ENCODE measurements around the gene CCDC127.

The CCDC127 gene

GRCh38 chr5:191036-191948 is 26.7 kb downstream of the CCDC127 start, which contains the start of gene LRRC14B:
TSS of gene LRRC14B (plus strand) at chr5:191495. CDS start at chr5:191539, 44 bp downstream.
- in situ Hi-C loops (cut with MboI; ENCODE audit: low sequenced_read_pairs): no loop called here

GRCh38 chr5:190366-191035 is 27.5 kb downstream of the CCDC127 start:
- in situ Hi-C loops (cut with MboI; ENCODE audit: low sequenced_read_pairs): no loop called here

- in situ Hi-C loops (cut with MboI; ENCODE audit: low sequenced_read_pairs): no loop called here
Observed at GRCh38 chr5:189976-190365, 28.0 kb downstream of the CCDC127 start.

GRCh38 chr5:189486-189885 is 28.5 kb downstream of the CCDC127 start:
- in situ Hi-C loops (cut with MboI; ENCODE audit: low sequenced_read_pairs): no loop called here

GRCh38 chr5:188488-189481 is 29.2 kb downstream of the CCDC127 start:
- in situ Hi-C loops (cut with MboI; ENCODE audit: low sequenced_read_pairs): no loop called here

GRCh38 chr5:187617-188451 is 30.1 kb downstream of the CCDC127 start:
- in situ Hi-C loops (cut with MboI; ENCODE audit: low sequenced_read_pairs): no loop called here

- in situ Hi-C loops (cut with MboI; ENCODE audit: low sequenced_read_pairs): no loop called here
Observed at GRCh38 chr5:187042-187431, 30.9 kb downstream of the CCDC127 start.

GRCh38 chr5:186091-187041 is 31.6 kb downstream of the CCDC127 start:
- in situ Hi-C loops (cut with MboI; ENCODE audit: low sequenced_read_pairs): no loop called here

- in situ Hi-C loops (cut with MboI; ENCODE audit: low sequenced_read_pairs): no loop called here
Observed at GRCh38 chr5:185095-186070, 32.6 kb downstream of the CCDC127 start.

GRCh38 chr5:184471-184870 is 33.5 kb downstream of the CCDC127 start:
- in situ Hi-C loops (cut with MboI; ENCODE audit: low sequenced_read_pairs): no loop called here

- in situ Hi-C loops (cut with MboI; ENCODE audit: low sequenced_read_pairs): no loop called here
Observed at GRCh38 chr5:182126-182525, 35.8 kb downstream of the CCDC127 start.

GRCh38 chr5:181566-181965 is 36.4 kb downstream of the CCDC127 start:
- in situ Hi-C loops (cut with MboI; ENCODE audit: low sequenced_read_pairs): no loop called here

GRCh38 chr5:181160-181559 is 36.8 kb downstream of the CCDC127 start:
- in situ Hi-C loops (cut with MboI; ENCODE audit: low sequenced_read_pairs): no loop called here

GRCh38 chr5:180286-180918 is 37.6 kb downstream of the CCDC127 start:
- in situ Hi-C loops (cut with MboI; ENCODE audit: low sequenced_read_pairs): no loop called here

GRCh38 chr5:179401-179800 is 38.6 kb downstream of the CCDC127 start:
- in situ Hi-C loops (cut with MboI; ENCODE audit: low sequenced_read_pairs): no loop called here

- in situ Hi-C loops (cut with MboI; ENCODE audit: low sequenced_read_pairs): no loop called here
Observed at GRCh38 chr5:178110-178509, 39.8 kb downstream of the CCDC127 start.

- in situ Hi-C loops (cut with MboI; ENCODE audit: low sequenced_read_pairs): no loop called here
Observed at GRCh38 chr5:176296-176823, 41.6 kb downstream of the CCDC127 start.
